Liver (tissue), 9 donors: ENCODE results near the gene ATP10A. TPM values are rescaled to one million over a fixed set of nuclear protein-coding genes. Genes with fewer than 3 reads are reported as not detected.
"Not testable (repeated sequence)": the region's sequence is repeated elsewhere in the genome, so short reads cannot be mapped to it uniquely, and the experiment has no call there.

Experiments
- DNase-seq: peaks from one replicate; pipeline ENCODE4 v3.0.0-alpha.2; 2017; ENCODE audit warnings: low spot score
- H3K27ac ChIP-seq, 2 donors: one replicate each; pipeline ENCODE4 v1.7.0; 2013; ENCODE audit warnings: inconsistent platforms in 2 of 2, low read length in 2 of 2, control low read depth in 1 of 2, low read depth in 1 of 2, mild to moderate bottlenecking in 1 of 2
- H3K27me3 ChIP-seq, 4 donors: one replicate each; pipeline versions ENCODE4 v1.6.1 to v1.7.0; 2013; ENCODE audit warnings: low read length in 3 of 4, inconsistent platforms in 1 of 4, mild to moderate bottlenecking in 1 of 4, moderate library complexity in 1 of 4; ENCODE audit not compliant: control insufficient read depth in 4 of 4, insufficient read depth in 4 of 4
- H3K36me3 ChIP-seq, 4 donors: one replicate each; pipeline versions ENCODE4 v1.6.1 to v1.7.0; 2013; ENCODE audit warnings: low read length in 3 of 4, mild to moderate bottlenecking in 3 of 4, low read depth in 1 of 4, moderate library complexity in 1 of 4; ENCODE audit not compliant: control insufficient read depth in 4 of 4, insufficient read depth in 3 of 4
- H3K4me1 ChIP-seq, 4 donors: one replicate each; pipeline versions ENCODE4 v1.6.1 to v1.7.0; 2013; ENCODE audit warnings: low read length in 3 of 4, mild to moderate bottlenecking in 3 of 4, moderate library complexity in 1 of 4; ENCODE audit not compliant: control insufficient read depth in 4 of 4, insufficient read depth in 4 of 4
- H3K4me3 ChIP-seq, 3 donors: one replicate each; pipeline versions ENCODE4 v1.6.1 to v1.7.0; 2013; ENCODE audit warnings: low read length in 3 of 3, control low read depth in 1 of 3, low read depth in 1 of 3, mild to moderate bottlenecking in 1 of 3
- H3K9ac ChIP-seq, 2 donors: one replicate each; pipeline ENCODE4 v1.7.0; 2013; ENCODE audit warnings: low read length in 2 of 2, mild to moderate bottlenecking in 2 of 2, moderate library complexity in 2 of 2, control low read depth in 1 of 2, low read depth in 1 of 2
- H3K9me3 ChIP-seq, 4 donors: one replicate each; pipeline versions ENCODE4 v1.6.1 to v1.7.0; 2013; ENCODE audit warnings: low read length in 3 of 4; ENCODE audit not compliant: control insufficient read depth in 4 of 4
- CTCF ChIP-seq: fragments of 150-350 bp; IDR thresholded peaks from 2 replicates; pipeline ENCODE4 v1.5.1; 2017; ENCODE audit warnings: improper control_type of control experiment, low read depth, low read length; ENCODE audit not compliant: missing input control
- EGR1 ChIP-seq, 2 donors: IDR thresholded peaks; 2 replicates each; pipeline ENCODE4 v1.6.1; 2016 to 2018; ENCODE audit warnings: antibody characterized with exemption in 2 of 2, low read depth in 2 of 2
- FOXA1 ChIP-seq: IDR thresholded peaks from 2 replicates; pipeline ENCODE4 v1.6.1; 2016; ENCODE audit warnings: antibody characterized with exemption
- HNF4G ChIP-seq: IDR thresholded peaks from 2 replicates; pipeline ENCODE4 v1.6.1; 2016; ENCODE audit warnings: antibody characterized with exemption
- JUND ChIP-seq, 2 donors: IDR thresholded peaks; 2 replicates each; pipeline ENCODE4 v1.6.1; 2016; ENCODE audit warnings: antibody characterized with exemption in 2 of 2
- MAX ChIP-seq: IDR thresholded peaks from 2 replicates; pipeline ENCODE4 v1.6.1; 2016; ENCODE audit warnings: antibody characterized with exemption
- NR2F2 ChIP-seq: IDR thresholded peaks from 2 replicates; pipeline ENCODE4 v1.6.1; 2016; ENCODE audit warnings: antibody characterized with exemption
- RAD21 ChIP-seq, 2 donors: IDR thresholded peaks; 2 replicates each; pipeline ENCODE4 v1.6.1; 2016; ENCODE audit warnings: antibody characterized with exemption in 2 of 2, mild to moderate bottlenecking in 2 of 2
- REST ChIP-seq: IDR thresholded peaks from 2 replicates; pipeline ENCODE4 v1.6.1; 2016; ENCODE audit warnings: antibody characterized with exemption, mild to moderate bottlenecking
- RXRA ChIP-seq, 2 donors: IDR thresholded peaks; 2 replicates each; pipeline ENCODE4 v1.6.1; 2017 to 2018; ENCODE audit warnings: antibody characterized with exemption in 2 of 2, mild to moderate bottlenecking in 1 of 2
- TAF1 ChIP-seq: conservative IDR thresholded peaks from 2 replicates; pipeline ENCODE4 v1.6.1; 2016; ENCODE audit warnings: antibody characterized with exemption, mild to moderate bottlenecking
- YY1 ChIP-seq: IDR thresholded peaks from 2 replicates; pipeline ENCODE4 v1.6.1; 2016; ENCODE audit warnings: antibody characterized with exemption, mild to moderate bottlenecking
- ZBTB33 ChIP-seq: IDR thresholded peaks from 2 replicates; pipeline ENCODE4 v1.6.1; 2016; ENCODE audit warnings: antibody characterized with exemption
- WGBS: extraction: QIAGEN DNeasy Blood & Tissue Kit; methylation state at CpG from one replicate; pipeline ENCODE4 v1.1.7; 2013; 5-methylcytosine and 5-hydroxymethylcytosine counted together
- polyA plus RNA-seq, 2 donors: library from polyadenylated mRNA; stranded (reverse) in 1 of 2; unstranded in 1 of 2; fragments of 200-250 nt in 1 of 2; fragments of >200 nt in 1 of 2; fragmentation: Nextera tagmentation in 1 of 2; extraction: Ambion mirVana in 1 of 2; gene quantifications; one replicate each; pipeline versions ENCODE4 v1.2.1 to v1.2.3, GENCODE V29; 2013 to 2015
- total RNA-seq, 2 donors: library from RNA; depleted of rRNA; stranded (reverse); fragments of >200 nt; gene quantifications; one replicate each; pipeline ENCODE4 v1.2.3, GENCODE V29; 2014
- TF ChIP-seq, protein P1 (sequence below): IDR thresholded peaks from 2 replicates; pipeline ENCODE4 v1.6.1; 2016; ENCODE audit warnings: antibody characterized with exemption
- donor health status: healthy.
- donor health status: healthy.
- donor health status: healthy.
- donor health status: healthy.
- donor health status: healthy.

Gene ATP10A
- total and polyA plus RNA-seq, 4 donors = 0.22 to 1.8 (median 0.39) TPM

- 82% methylated on average over 13 of the region's 13 CpGs for WGBS
- no peak for DNase-seq
- Histone ChIP-seq H3K9ac (no peak overlapping the region), H3K27ac (no peak overlapping the region), H3K36me3 (no peaks in the 10 kb centered on the region), H3K9me3 (peaks cover 0 to 2% (median under 1%) of the 10 kb centered on the region in 4 donors), H3K4me3 (no peak overlapping the region), H3K4me1 (no peaks in the 10 kb centered on the region), H3K27me3 (no peaks in the 10 kb centered on the region)
- TF ChIP-seq HNF4G = no peak
These were observed 101.0 kb downstream of the ATP10A start for GRCh38 chr15:25761971-25762662.

DNA sequence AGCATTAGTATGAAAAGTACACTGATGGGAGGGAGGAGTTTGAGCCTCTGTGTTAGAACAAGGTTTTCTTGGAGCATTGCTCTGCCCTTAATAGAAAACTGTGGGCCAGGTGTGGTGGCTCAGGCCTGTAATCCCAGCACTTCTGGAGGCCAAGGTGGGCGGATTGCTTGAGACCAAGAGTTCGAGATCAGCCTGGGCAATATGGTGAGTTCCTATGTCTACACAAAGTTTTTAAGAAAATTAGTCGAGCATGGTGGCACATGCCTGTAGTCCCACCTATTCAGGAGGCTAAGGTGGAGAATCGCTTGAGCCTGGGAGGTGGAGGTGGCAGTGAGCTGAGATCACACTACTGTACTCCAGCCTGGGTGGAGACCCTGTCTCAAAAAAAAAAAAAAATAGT is 103.7 kb downstream of the ATP10A start:
- no peak for DNase-seq
- 87% methylated on average over 4 of the region's 4 CpGs for WGBS
- no peak overlapping the region for H3K27ac ChIP-seq

GRCh38 chr15:25758612-25759011 is 104.5 kb downstream of the ATP10A start:
- not testable (repeated sequence) for H3K27ac ChIP-seq, H3K9ac ChIP-seq, DNase-seq, H3K36me3 ChIP-seq, H3K4me1 ChIP-seq, H3K27me3 ChIP-seq, H3K9me3 ChIP-seq, H3K4me3 ChIP-seq
- WGBS = 81% methylated on average over 11 of the region's 11 CpGs

More for the DNA sequence above, 103.7 kb downstream of the ATP10A start:
- peaks cover 0 to 2% (median 0%) of the 10 kb centered on the region in 4 donors for H3K27me3 ChIP-seq
- no peak overlapping the region for H3K4me3 ChIP-seq
- no peak for TF ChIP-seq TAF1
- TF ChIP-seq NR2F2 = no peak
- no peaks in the 10 kb centered on the region for H3K36me3 ChIP-seq
- H3K9me3 ChIP-seq = peaks cover 0 to 2% (median under 1%) of the 10 kb centered on the region in 4 donors
- no peak overlapping the region for H3K9ac ChIP-seq
- no peaks in the 10 kb centered on the region for H3K4me1 ChIP-seq

DNA sequence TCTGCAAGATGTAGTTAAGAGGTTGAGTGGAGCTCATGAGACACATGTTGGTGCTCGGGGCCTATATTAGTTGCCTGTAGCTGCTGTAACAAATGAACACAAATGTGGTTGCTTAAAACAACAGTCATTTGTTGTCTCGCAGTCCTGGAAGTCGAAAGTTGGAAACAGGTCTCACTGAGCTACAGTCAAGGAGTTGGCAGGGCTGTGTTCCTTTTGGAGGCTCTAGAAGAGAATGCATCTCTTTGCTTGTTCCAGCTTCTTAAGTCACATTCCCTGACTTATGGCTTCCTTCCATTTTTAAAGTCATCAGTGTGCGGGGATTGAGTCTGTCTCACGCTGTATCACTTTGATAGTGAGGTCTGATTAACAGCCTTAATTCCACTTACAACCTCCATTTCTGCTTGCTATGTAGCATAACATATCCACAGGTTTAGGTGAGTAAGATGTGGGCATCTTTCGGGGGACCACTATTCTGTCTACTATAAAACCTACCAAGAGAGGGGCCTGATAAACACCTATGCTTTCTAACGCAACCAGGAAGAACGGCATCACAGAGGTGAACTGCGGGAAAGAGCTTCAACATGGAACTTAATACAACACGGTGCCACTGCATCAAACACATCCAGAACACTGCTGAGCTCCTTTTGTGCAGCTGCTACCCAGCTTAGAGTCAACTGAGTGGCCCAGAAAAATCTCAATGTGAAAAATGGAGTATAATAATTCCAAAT is 119.4 kb downstream of the ATP10A start:
- Histone ChIP-seq H3K9me3 (peaks cover 0 to 1% (median 0%) of the 10 kb centered on the region in 4 donors), H3K4me3 (no peak overlapping the region), H3K9ac (no peak overlapping the region), H3K27ac (no peak overlapping the region), H3K36me3 (no peaks in the 10 kb centered on the region), H3K4me1 (no peaks in the 10 kb centered on the region), H3K27me3 (peaks cover 0 to 5% (median 0%) of the 10 kb centered on the region in 4 donors)
- 88% methylated on average over 10 of the region's 10 CpGs for WGBS
- DNase-seq = no peak
- TF ChIP-seq EGR1 (IDR thresholded peaks at IDR 0.05; ENCODE audit: low read depth in 2 of 2) = no peak
- TF ChIP-seq, protein P1, sequence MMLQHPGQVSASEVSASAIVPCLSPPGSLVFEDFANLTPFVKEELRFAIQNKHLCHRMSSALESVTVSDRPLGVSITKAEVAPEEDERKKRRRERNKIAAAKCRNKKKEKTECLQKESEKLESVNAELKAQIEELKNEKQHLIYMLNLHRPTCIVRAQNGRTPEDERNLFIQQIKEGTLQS = no peak
- no peak for TF ChIP-seq TAF1
- TF ChIP-seq REST = no peak
- TF ChIP-seq CTCF = no peak
- no peak for TF ChIP-seq JUND (IDR thresholded peaks at IDR 0.05)
- TF ChIP-seq NR2F2 = no peak
- no peak for TF ChIP-seq YY1
- no peak for TF ChIP-seq RAD21 (IDR thresholded peaks at IDR 0.05)
- no peak for TF ChIP-seq RXRA (IDR thresholded peaks at IDR 0.05)
- TF ChIP-seq ZBTB33 = no peak
- no peak for TF ChIP-seq MAX
- no peak for TF ChIP-seq FOXA1
